Stimulated activated CD4-positive, alpha-beta T cell treated with anti-CD3 and anti-CD28 coated beads, Interleukin-1b, Interleukin-23, amount 100 ng/mL, for 4 hours (primary cell): ENCODE data around the gene MS4A8.

Source experiments
- DNase-seq, 2 donors: peaks; one replicate each; pipeline ENCODE4 v3.0.0-alpha.2; 2020; ENCODE audit warnings: low read depth in 2 of 2

MS4A8 gene

GRCh38 chr11:60764879-60765278, 65.5 kb downstream of the MS4A8 start:
- DNase-seq: no peak

GRCh38 chr11:60765355-60765754, 65.9 kb downstream of the MS4A8 start:
- no peak for DNase-seq
